HG02973 (cell line): Measurements from ENCODE around the gene EPS8.
"Not testable (repeated sequence)": the region's sequence is repeated elsewhere in the genome, so short reads cannot be mapped to it uniquely, and the experiment has no call there.

Experiments used
- ATAC-seq: cut with Tn5 transposase; IDR thresholded peaks from one replicate; pipeline ENCODE4 v1.9.1; 2021; ENCODE audit warnings: moderate library complexity; ENCODE audit not compliant: unreplicated experiment

The EPS8 gene

GRCh38 chr12:15650399-15651128 lies 138.6 kb downstream of the EPS8 start:
- no peak for ATAC-seq

GRCh38 chr12:15649347-15649746 lies 139.8 kb downstream of the EPS8 start:
- no peak for ATAC-seq

- no peak for ATAC-seq
These were observed 140.6 kb downstream of the EPS8 start for GRCh38 chr12:15648558-15648957.

DNA sequence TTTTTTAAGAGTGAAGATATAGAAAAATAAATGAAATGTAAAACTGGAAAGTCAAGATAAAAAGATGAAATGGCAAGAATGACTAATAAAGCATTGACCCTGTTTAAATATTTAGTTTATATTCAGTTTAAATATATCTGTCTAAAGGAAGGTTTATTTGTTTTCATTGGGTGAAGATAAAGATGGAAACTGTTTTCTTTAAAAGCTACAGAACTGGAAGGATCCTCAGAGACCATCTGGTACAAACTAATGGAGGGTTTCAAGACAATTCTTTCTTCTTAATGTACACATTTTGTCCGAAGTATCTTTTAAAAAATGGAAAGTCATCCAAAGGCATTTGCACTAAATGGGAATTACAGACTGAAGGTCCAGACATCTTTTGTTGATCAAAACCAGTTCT lies 142.6 kb downstream of the EPS8 start:
- no peak for ATAC-seq

DNA sequence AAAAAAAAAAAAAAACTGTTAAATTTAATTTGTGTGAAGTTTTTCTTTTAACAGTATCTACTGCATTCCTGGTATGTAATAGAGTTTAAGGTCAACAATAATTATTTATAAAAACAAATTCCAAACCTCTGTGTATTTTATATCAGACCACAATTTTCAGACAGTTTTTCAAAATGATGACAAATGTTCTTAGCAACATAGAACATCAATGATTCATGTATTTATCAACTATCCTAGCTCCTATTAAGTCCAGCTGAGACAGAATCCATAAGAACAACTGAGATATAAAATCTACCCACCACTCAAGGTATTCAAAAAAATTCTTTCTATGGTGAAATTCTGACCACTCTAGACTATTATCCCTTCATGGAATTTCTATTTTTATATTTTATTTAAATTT lies 144.5 kb downstream of the EPS8 start:
- no peak for ATAC-seq

DNA sequence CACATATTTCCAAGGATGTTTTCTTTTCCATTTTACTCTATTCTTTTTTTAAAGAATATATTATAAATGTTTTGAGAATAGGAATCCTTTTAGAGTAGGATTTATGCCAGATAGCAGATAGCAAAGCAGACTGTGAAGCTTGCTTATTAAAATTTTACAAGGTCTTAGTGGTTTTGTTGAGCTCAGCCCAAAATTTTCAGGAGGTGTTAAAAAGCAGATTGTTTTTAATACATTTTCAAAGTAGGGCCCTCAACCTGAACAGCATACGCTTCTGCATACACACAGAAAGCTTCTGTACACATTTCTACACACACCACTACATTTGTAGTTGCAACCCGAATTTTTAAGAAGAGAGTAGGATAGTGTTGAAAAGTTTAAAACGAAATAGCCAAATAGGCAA lies 151.0 kb downstream of the EPS8 start:
- no peak for ATAC-seq

- ATAC-seq, result no peak
These were observed 152.9 kb downstream of the EPS8 start for GRCh38 chr12:15636060-15636890.

- ATAC-seq, result no peak
These were observed 155.0 kb downstream of the EPS8 start for GRCh38 chr12:15634010-15634683.

DNA sequence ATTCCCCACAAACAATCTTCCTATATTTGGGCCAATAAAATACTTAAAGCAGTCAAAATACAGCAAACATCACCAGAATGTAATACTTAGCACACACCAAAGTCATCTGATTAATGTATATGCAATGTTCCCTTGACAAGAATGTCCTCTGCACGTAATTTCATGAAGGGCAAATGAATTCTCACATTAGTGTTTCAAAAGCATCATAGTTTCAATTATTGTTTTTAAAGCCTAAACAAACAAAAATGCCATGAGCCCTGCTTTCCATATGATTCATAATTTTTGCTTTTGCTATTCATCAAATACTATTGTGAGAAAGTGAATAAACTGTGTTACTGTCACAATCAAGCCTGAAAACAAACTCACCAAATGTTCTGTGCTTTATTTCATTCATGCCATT lies 156.0 kb downstream of the EPS8 start:
- ATAC-seq, result no peak

- ATAC-seq, result no peak
These were observed 156.5 kb downstream of the EPS8 start for GRCh38 chr12:15632708-15633107.

- no peak for ATAC-seq
These were observed 158.0 kb downstream of the EPS8 start for GRCh38 chr12:15631007-15631715.

DNA sequence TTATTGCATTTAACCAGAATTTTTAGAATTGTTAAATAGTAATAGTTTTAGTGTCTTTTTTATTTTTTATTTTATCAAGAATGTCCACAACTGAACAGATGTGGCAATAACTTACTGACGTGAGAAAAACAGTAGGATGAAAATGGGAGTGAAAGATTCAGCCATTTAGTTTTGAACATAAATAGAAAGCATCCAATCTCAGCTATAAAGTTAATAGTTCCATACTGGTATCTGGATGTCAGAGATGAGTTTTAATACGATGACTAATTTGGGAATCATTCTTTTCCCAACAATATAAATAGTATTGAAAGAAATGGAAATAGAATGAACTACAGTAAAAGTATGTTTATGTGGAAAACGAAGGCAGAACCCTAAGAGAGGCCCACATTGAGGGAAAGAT lies 159.4 kb downstream of the EPS8 start:
- no peak for ATAC-seq

GRCh38 chr12:15629108-15629507 lies 160.1 kb downstream of the EPS8 start:
- ATAC-seq, result no peak

- no peak for ATAC-seq
These were observed 160.9 kb downstream of the EPS8 start for GRCh38 chr12:15627995-15628945.

DNA sequence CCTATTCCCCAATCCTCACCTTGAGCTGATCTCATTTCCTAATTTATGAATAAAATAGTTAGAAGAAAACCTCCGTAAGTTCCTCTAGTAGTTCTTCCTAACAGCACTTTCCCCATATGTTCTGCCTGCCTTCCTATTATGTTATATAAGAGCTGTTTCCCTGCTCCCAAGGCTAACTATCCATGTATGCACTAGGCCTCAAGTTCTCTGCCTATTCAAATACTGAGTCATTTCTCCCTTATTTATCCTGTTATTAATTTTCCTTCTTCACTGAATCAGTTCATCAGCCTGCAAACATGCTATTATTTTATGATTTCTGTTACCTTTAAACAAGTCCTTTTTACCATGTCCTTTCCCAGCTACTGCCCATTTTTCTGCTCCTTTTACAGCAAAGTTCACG lies 164.1 kb downstream of the EPS8 start:
- ATAC-seq, result no peak

- ATAC-seq, result no peak
These were observed 168.2 kb downstream of the EPS8 start for GRCh38 chr12:15620741-15621539.

DNA sequence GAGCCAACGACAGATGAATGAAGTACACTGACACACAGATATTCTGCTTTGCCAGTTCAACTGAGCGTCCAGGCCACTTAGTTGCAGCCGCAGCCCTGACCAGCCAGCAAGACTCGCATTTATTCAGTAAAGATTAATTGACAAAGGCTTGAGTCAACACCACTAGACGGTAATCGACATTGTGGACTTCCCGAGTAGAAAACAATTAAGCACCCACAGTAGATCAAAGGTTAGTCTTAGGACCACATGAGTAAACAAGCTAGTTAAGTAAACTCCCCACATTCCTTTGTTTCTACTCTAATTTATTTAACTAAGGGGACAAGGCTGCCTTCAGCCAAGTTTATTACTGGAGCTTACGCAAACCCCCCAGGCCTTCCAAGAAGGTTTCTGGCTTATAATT lies 172.7 kb downstream of the EPS8 start:
- ATAC-seq, result not testable (repeated sequence)

DNA sequence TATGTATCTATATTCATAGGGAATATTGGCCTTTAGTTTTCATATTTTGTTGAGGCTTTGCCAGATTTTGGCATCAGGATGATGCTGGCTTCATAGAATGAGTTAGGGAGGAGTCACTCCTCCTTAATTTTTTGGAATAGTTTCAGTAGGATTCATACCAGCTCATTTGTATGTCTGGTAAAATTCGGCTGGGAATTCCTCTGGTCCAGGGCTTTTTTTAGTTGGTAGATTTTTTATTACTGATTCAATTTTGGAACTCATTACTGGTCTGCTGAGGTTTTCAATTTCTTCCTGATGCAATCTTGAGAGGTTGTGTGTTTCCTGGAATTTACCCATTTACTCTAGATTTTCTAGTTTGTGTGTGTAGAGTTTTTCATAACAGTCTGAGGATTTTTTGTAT lies 175.2 kb downstream of the EPS8 start:
- ATAC-seq, result no peak

- ATAC-seq, result no peak
These were observed 180.2 kb downstream of the EPS8 start for GRCh38 chr12:15608941-15609340.
